GM19468 (cell line): ENCODE data around the gene BTG2.
"Not testable (repeated sequence)": the region's sequence is repeated elsewhere in the genome, so short reads cannot be mapped to it uniquely, and the experiment has no call there.

ENCODE experiments used
- ATAC-seq: cut with Tn5 transposase; IDR thresholded peaks from one replicate; pipeline ENCODE4 v1.9.1; 2021; ENCODE audit warnings: mild to moderate bottlenecking, moderate library complexity, moderate number of reproducible peaks; ENCODE audit not compliant: unreplicated experiment; ENCODE audit errors: extremely low read depth

Gene BTG2

GRCh38 chr1:203290261-203291089, 14.8 kb upstream of the BTG2 start:
- peak; percentile 12 for ATAC-seq

GRCh38 chr1:203291201-203292096, 13.9 kb upstream of the BTG2 start:
- no peak for ATAC-seq

GRCh38 chr1:203295796-203296195, 9.5 kb upstream of the BTG2 start:
- no peak for ATAC-seq

GRCh38 chr1:203296460-203297073, 8.8 kb upstream of the BTG2 start:
- ATAC-seq: no peak

GRCh38 chr1:203299169-203299568, 6.2 kb upstream of the BTG2 start:
- ATAC-seq: no peak

- not testable (repeated sequence) for ATAC-seq
These were observed 5.4 kb upstream of the BTG2 start for GRCh38 chr1:203299719-203300429.

GRCh38 chr1:203300441-203301330, 4.6 kb upstream of the BTG2 start:
- ATAC-seq: no peak

GRCh38 chr1:203301331-203301668, 4.0 kb upstream of the BTG2 start:
- ATAC-seq: no peak

- no peak for ATAC-seq
These were observed 2.9 kb upstream of the BTG2 start for GRCh38 chr1:203302456-203302855.

GRCh38 chr1:203302894-203303293, 2.4 kb upstream of the BTG2 start:
- no peak for ATAC-seq

GRCh38 chr1:203304391-203304918, 864 bp upstream of the BTG2 start:
- ATAC-seq: no peak

GRCh38 chr1:203305809-203306088, 430 bp downstream of the BTG2 start:
- ATAC-seq: no peak

GRCh38 chr1:203306089-203306964, 1.0 kb downstream of the BTG2 start:
- no peak for ATAC-seq

- ATAC-seq: no peak
These were observed 1.7 kb downstream of the BTG2 start for GRCh38 chr1:203306965-203307541.

GRCh38 chr1:203307641-203308126, 2.4 kb downstream of the BTG2 start:
- ATAC-seq: no peak

- no peak for ATAC-seq
These were observed 3.1 kb downstream of the BTG2 start for GRCh38 chr1:203308328-203308922.

GRCh38 chr1:203308923-203309331, 3.6 kb downstream of the BTG2 start:
- no peak for ATAC-seq
